K562 (cell line): ENCODE data around the gene TENM3.

Experiments used
- ATF3 ChIP-seq, 2 experiments: fragments of 450-650 bp in 1 of 2; sonication (generic) in 1 of 2; formaldehyde crosslinking in 1 of 2; IDR thresholded peaks in 1 of 2; conservative IDR thresholded peaks in 1 of 2; 2 replicates each; pipeline versions ENCODE4 v1.6.1 to v1.8.1; 2016 to 2023; ENCODE audit warnings: mild to moderate bottlenecking in 2 of 2, moderate library complexity in 2 of 2, inconsistent platforms in 1 of 2, missing genetic modification reagents in 1 of 2
- CTCF ChIP-seq, 3 experiments: IDR thresholded peaks in 2 of 3; conservative IDR thresholded peaks in 1 of 3; 2 replicates each; pipeline ENCODE4 v1.5.1; 2011 to 2012; ENCODE audit warnings: low read length in 3 of 3, mild to moderate bottlenecking in 3 of 3, control low read depth in 2 of 3, improper control_type of control experiment in 1 of 3, inconsistent platforms in 1 of 3, low read depth in 1 of 3, mixed read lengths in 1 of 3, moderate library complexity in 1 of 3; ENCODE audit not compliant: insufficient read depth in 2 of 3
- FIP1L1 ChIP-seq: fragments of 200-400 bp; formaldehyde crosslinking; IDR thresholded peaks from 2 replicates; pipeline ENCODE4 v1.6.1; 2018; ENCODE audit warnings: mild to moderate bottlenecking, low read depth, low read length; ENCODE audit not compliant: poor library complexity, severe bottlenecking
- MAFF ChIP-seq: IDR thresholded peaks from 2 replicates; pipeline ENCODE4 v1.6.1; 2012; ENCODE audit warnings: low read length, improper control_type of control experiment
- MYC ChIP-seq, 2 experiments: fragments of 250-450 bp in 1 of 2; sonication (Bioruptor Pico) in 1 of 2; IDR thresholded peaks; 2 replicates each; pipeline versions ENCODE4 v1.5.1 to v1.6.1; 2012 to 2021; ENCODE audit warnings: low read depth in 2 of 2, borderline replicate concordance in 1 of 2, improper control_type of control experiment in 1 of 2, low read length in 1 of 2, mild to moderate bottlenecking in 1 of 2, moderate library complexity in 1 of 2
- NR4A1 ChIP-seq, 2 experiments: fragments of 250-450 bp in 1 of 2; fragments of 450-650 bp in 1 of 2; sonication (Bioruptor Pico) in 1 of 2; IDR thresholded peaks; 2 replicates each; pipeline versions ENCODE4 v1.4.0 to v1.6.1; 2016 to 2020; ENCODE audit warnings: mild to moderate bottlenecking in 2 of 2, missing compliant biosample characterization in 1 of 2, missing genetic modification characterization in 1 of 2, moderate library complexity in 1 of 2
- POLR2A ChIP-seq: fragments of 450-650 bp; conservative IDR thresholded peaks from 2 replicates; pipeline ENCODE4 v1.6.1; 2016
- SOX6 ChIP-seq: fragments of 450-650 bp; IDR thresholded peaks from 2 replicates; pipeline ENCODE4 v1.6.1; 2014; ENCODE audit warnings: mild to moderate bottlenecking
- SP1 ChIP-seq: sonication (generic); formaldehyde crosslinking; IDR thresholded peaks from 2 replicates; pipeline ENCODE4 v1.8.1; 2022; ENCODE audit warnings: mild to moderate bottlenecking, missing genetic modification reagents
- TCF7L2 ChIP-seq: fragments of 150-350 bp; IDR thresholded peaks from 2 replicates; pipeline ENCODE4 v1.6.1; 2016; ENCODE audit warnings: low read depth, mild to moderate bottlenecking, low read length, moderate library complexity
- TFAP4 ChIP-seq: sonication (generic); formaldehyde crosslinking; IDR thresholded peaks from 2 replicates; pipeline ENCODE4 v1.8.0; 2022; ENCODE audit warnings: missing genetic modification reagents, mild to moderate bottlenecking, moderate library complexity, borderline replicate concordance
- USF2 ChIP-seq: sonication (generic); formaldehyde crosslinking; IDR thresholded peaks from 2 replicates; pipeline ENCODE4 v1.5.0; 2020; ENCODE audit warnings: missing genetic modification reagents
- ZBTB1 ChIP-seq: sonication (generic); formaldehyde crosslinking; IDR thresholded peaks from 2 replicates; pipeline ENCODE4 v1.8.1; 2023; ENCODE audit warnings: missing genetic modification reagents, low read depth, mild to moderate bottlenecking, borderline replicate concordance
- ZNF592 ChIP-seq: fragments of 450-650 bp; IDR thresholded peaks from 2 replicates; pipeline ENCODE4 v1.6.1; 2017; ENCODE audit warnings: antibody characterized with exemption, mild to moderate bottlenecking

GRCh38 chr4:182848685-182849084 is 605.5 kb downstream of the TENM3 start:
- TF ChIP-seq USF2 (CRISPR knock-in tag) (no peak), TCF7L2 (no peak), NR4A1 (CRISPR knock-in tag; IDR thresholded peaks at IDR 0.05) (no peak), NR4A1 (tag; IDR thresholded peaks at IDR 0.05) (no peak), SOX6 (no peak), ATF3 (IDR thresholded peaks at IDR 0.05) (no peak), ATF3 (CRISPR knock-in tag; conservative IDR thresholded peaks at IDR 0.05) (no peak), FIP1L1 (no peak), CTCF (IDR thresholded peaks at IDR 0.05 in 2 of 3, conservative IDR thresholded peaks at IDR 0.05 in 1 of 3; ENCODE audit: insufficient read depth in 2 of 3, low read depth in 1 of 3, low read length in 3 of 3) (no peak), MYC (IDR thresholded peaks at IDR 0.05; ENCODE audit: low read depth, low read length) (no peak), MYC (CRISPR knock-in tag; IDR thresholded peaks at IDR 0.05; ENCODE audit: borderline replicate concordance, low read depth) (no peak), TFAP4 (CRISPR knock-in tag) (no peak), ZBTB1 (CRISPR knock-in tag) (no peak), POLR2A (no peak), ZNF592 (no peak), MAFF (no peak), SP1 (CRISPR knock-in tag) (no peak)
